Measurements from ENCODE around the gene PIEZO1. TPM values are rescaled to one million over a fixed set of nuclear protein-coding genes. Genes with fewer than 3 reads are reported as not detected.

The PIEZO1 gene
- total and polyA plus RNA-seq, 4 donors: 35.9 to 205 (median 111) TPM

DNA sequence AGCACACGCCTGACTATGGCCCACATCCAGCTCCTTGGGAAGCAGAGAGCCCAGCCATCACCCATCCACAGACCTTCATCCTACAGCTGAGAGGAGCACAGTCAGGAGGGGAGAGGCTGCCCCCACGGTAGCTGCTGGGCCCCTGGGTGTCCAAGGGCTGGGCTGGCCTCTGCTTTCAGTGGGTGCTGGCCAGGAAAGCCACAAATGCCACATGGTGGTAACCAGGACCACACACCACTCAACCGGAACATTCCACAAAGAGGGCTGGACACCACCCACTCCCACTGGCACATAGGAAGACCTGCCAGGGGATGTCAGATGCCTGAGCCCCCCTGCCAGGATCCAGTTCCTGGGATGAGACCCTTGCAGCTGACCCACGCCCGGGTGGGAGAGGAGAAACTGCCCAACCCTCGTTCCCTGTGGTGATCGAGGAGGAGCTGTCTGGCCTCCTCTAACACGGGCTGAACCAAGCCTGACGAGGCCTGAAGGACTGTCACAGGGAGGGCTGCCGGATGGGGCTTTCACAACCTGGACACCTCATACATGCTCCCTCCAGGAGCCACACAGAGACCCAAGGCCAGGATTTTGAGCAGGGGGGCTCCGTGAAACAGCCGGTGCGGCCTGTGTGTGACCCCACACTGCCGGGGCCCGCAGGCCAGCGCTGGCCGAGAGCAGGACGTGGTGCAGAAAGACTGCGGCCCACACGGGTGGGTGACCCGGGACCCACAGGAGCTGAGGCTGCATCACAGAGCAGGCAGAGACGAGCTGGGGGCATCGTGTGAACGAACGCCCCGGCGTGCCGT is 30.7 kb downstream of the PIEZO1 start:
- no peak overlapping the region for H3K4me3 ChIP-seq (ENCODE audit: low read length in 2 of 2)
- ATAC-seq (ENCODE audit: low FRiP score): no peak
- no peak overlapping the region for H3K27ac ChIP-seq (ENCODE audit: low read depth in 1 of 2, low read length in 2 of 2)
- DNase-seq: no peak
- H3K36me3 ChIP-seq (ENCODE audit: control insufficient read depth in 1 of 2, insufficient read depth in 2 of 2, low read length in 1 of 2): peaks cover 0 to 2% of the 10 kb centered on the region in 2 donors
- H3K27me3 ChIP-seq (ENCODE audit: control insufficient read depth in 1 of 2, insufficient read depth in 2 of 2, low read length in 1 of 2): no peaks in the 10 kb centered on the region
- H3K9me3 ChIP-seq (ENCODE audit: control insufficient read depth, low read length): no peaks in the 10 kb centered on the region
- H3K4me1 ChIP-seq (ENCODE audit: control insufficient read depth in 1 of 2, insufficient read depth in 2 of 2, low read length in 2 of 2): no peaks in the 10 kb centered on the region
- intact Hi-C loops (cut with DNase I): no loop called here
- WGBS, 2 donors: 87 to 93% methylated on average over 28 of the region's 28 CpGs

DNA sequence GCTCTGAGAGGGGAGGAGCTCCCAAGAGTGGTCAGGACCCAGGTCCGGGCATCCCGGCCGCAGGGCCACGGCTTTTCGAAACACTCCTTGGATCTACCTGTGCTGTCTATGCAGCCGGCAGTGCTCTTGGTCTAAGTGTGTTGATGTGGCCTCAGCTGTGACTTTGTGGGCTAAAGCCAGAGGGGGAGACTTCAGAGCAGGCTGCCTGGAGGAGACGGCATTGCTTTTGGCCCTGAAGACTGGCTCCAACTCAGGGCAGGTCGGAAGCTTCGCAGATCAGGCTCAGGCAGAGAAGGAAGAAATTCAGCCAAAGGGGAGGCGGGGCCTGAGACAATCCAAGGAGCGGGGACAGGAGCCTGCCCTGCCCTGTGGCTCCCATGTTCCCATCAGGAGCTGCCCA is 31.4 kb downstream of the PIEZO1 start:
- intact Hi-C loops (cut with DNase I): no loop called here
- DNase-seq (no peak), ATAC-seq (ENCODE audit: low FRiP score) (no peak)
- Histone ChIP-seq H3K27ac (ENCODE audit: low read depth in 1 of 2, low read length in 2 of 2) (no peak overlapping the region), H3K4me3 (ENCODE audit: low read length in 2 of 2) (no peak overlapping the region), H3K9me3 (ENCODE audit: control insufficient read depth, low read length) (no peaks in the 10 kb centered on the region), H3K4me1 (ENCODE audit: control insufficient read depth in 1 of 2, insufficient read depth in 2 of 2, low read length in 2 of 2) (no peaks in the 10 kb centered on the region), H3K27me3 (ENCODE audit: control insufficient read depth in 1 of 2, insufficient read depth in 2 of 2, low read length in 1 of 2) (no peaks in the 10 kb centered on the region), H3K36me3 (ENCODE audit: control insufficient read depth in 1 of 2, insufficient read depth in 2 of 2, low read length in 1 of 2) (peaks cover 0 to 2% of the 10 kb centered on the region in 2 donors)
- WGBS, 2 donors: 82 to 92% methylated on average over 10 to 11 of the region's 11 CpGs

DNA sequence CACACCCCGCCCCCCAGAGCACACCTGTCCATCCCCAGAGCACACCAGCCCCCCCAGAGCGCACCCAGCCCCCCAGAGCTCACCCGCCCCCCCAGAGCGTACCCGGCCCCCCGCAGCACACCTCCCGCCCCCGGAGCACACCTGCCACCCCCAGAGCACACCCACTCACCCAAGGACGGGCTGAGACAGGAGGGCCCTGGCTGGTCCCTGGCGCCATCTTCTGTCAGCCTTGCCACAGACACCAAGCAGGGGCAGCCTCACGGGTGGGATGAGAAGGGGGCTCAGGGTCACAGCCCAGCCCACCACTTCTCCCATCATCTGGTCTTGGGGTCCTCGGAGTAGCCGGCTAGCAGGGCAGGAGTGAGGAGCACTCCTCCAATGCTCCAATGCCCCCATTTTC is 31.8 kb downstream of the PIEZO1 start:
- no peak for ATAC-seq (ENCODE audit: low FRiP score)
- no peak for DNase-seq
- H3K4me3 ChIP-seq (ENCODE audit: low read length in 2 of 2): no peak overlapping the region
- no peaks in the 10 kb centered on the region for H3K9me3 ChIP-seq (ENCODE audit: control insufficient read depth, low read length)
- H3K27ac ChIP-seq (ENCODE audit: low read depth in 1 of 2, low read length in 2 of 2): no peak overlapping the region
- no peaks in the 10 kb centered on the region for H3K4me1 ChIP-seq (ENCODE audit: control insufficient read depth in 1 of 2, insufficient read depth in 2 of 2, low read length in 2 of 2)
- no peaks in the 10 kb centered on the region for H3K27me3 ChIP-seq (ENCODE audit: control insufficient read depth in 1 of 2, insufficient read depth in 2 of 2, low read length in 1 of 2)
- H3K36me3 ChIP-seq (ENCODE audit: control insufficient read depth in 1 of 2, insufficient read depth in 2 of 2, low read length in 1 of 2): peaks cover 0 to 2% of the 10 kb centered on the region in 2 donors
- intact Hi-C loops (cut with DNase I): no loop called here
- 84 to 88% methylated on average over 11 to 13 of the region's 13 CpGs for WGBS, 2 donors

DNA sequence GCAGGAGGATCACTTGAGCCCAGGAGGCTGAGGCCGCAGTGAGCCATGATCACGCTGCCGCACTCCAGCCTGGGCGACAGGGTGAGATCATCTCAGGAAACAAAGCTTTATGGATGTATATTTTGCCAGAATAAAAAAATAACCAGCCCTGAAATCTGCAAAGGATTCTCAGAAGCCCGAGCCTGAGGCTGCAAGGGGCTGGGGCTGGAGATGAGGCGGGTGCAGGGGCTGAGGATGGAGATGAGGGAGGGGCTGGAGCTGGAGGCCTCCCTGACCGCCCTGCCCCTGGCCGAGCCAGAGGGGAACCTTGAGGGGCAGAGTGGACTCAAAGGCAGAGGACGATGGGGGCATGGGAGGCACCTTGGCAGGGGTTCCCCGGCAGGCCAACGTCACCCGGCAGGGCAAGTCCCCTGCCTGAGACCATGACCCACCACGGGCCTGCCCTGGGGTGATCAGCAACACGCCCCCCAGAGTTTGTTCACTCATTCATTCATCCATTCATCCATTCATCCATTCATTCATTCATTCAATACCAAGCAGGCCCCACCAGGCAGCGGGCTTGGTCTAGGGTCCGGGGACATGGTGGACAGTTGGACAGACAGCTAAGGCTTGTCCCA is 32.5 kb downstream of the PIEZO1 start:
- Histone ChIP-seq H3K4me3 (ENCODE audit: low read length in 2 of 2) (no peak overlapping the region), H3K36me3 (ENCODE audit: control insufficient read depth in 1 of 2, insufficient read depth in 2 of 2, low read length in 1 of 2) (peaks cover 0 to 2% of the 10 kb centered on the region in 2 donors), H3K27ac (ENCODE audit: low read depth in 1 of 2, low read length in 2 of 2) (no peak overlapping the region), H3K9me3 (ENCODE audit: control insufficient read depth, low read length) (no peaks in the 10 kb centered on the region), H3K27me3 (ENCODE audit: control insufficient read depth in 1 of 2, insufficient read depth in 2 of 2, low read length in 1 of 2) (no peaks in the 10 kb centered on the region), H3K4me1 (ENCODE audit: control insufficient read depth in 1 of 2, insufficient read depth in 2 of 2, low read length in 2 of 2) (no peaks in the 10 kb centered on the region)
- 83 to 89% methylated on average over 16 of the region's 16 CpGs for WGBS, 2 donors
- intact Hi-C loops (cut with DNase I): no loop called here
- DNase-seq (no peak), ATAC-seq (ENCODE audit: low FRiP score) (no peak)

DNA sequence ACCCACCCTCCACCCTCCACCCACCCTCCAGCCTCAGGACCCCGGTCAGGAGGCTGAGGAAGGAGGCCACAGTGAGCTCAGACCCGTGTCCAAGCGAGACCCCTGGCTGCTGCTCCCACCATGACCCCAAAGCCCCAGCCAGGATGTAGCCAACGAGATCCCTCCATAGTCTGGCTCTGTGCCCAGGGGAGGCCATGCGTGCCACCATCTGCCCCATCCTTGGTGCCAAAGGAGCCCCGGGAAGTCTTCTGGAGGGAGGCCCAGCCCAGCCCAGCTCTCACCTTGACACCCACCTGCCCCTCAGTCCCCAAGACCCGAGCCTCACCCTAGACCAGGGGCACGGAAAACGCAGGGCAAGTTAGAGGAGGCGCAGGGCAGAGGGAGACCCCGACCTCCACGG is 34.2 kb downstream of the PIEZO1 start:
- no peak for DNase-seq
- Histone ChIP-seq H3K36me3 (ENCODE audit: control insufficient read depth in 1 of 2, insufficient read depth in 2 of 2, low read length in 1 of 2) (peaks cover 0 to 2% of the 10 kb centered on the region in 2 donors), H3K27ac (ENCODE audit: low read depth in 1 of 2, low read length in 2 of 2) (no peak overlapping the region), H3K4me1 (ENCODE audit: control insufficient read depth in 1 of 2, insufficient read depth in 2 of 2, low read length in 2 of 2) (no peaks in the 10 kb centered on the region), H3K4me3 (ENCODE audit: low read length in 2 of 2) (no peak overlapping the region), H3K27me3 (ENCODE audit: control insufficient read depth in 1 of 2, insufficient read depth in 2 of 2, low read length in 1 of 2) (no peaks in the 10 kb centered on the region), H3K9me3 (ENCODE audit: control insufficient read depth, low read length) (no peaks in the 10 kb centered on the region)
- intact Hi-C loops (cut with DNase I): no loop called here
- no peak for ATAC-seq (ENCODE audit: low FRiP score)
- WGBS, 2 donors: 82 to 85% methylated on average over 12 of the region's 12 CpGs

DNA sequence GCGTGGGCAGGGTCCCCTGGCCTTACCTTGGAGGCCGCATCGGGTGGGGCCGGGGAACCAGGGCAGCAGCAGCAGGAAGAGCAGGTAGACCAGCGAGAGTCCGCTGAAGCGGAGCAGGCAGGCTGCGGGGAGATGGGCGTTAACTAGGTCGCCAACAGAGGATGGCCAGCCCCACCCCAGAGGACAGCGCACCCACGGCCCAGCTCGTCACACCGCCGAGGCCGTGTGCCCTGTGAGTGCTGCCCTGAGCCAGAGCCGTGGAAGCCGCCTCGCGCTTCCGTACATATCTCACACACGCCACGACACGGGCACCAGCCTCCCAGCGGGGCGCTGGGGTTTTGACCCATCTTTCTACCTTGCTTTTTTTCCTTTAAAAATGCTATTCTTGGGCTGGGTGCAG is 35.7 kb downstream of the PIEZO1 start:
- H3K27ac ChIP-seq (ENCODE audit: low read depth in 1 of 2, low read length in 2 of 2): no peak overlapping the region
- ATAC-seq (ENCODE audit: low FRiP score): no peak
- intact Hi-C loops (cut with DNase I): no loop called here
- no peak for DNase-seq
- no peaks in the 10 kb centered on the region for H3K9me3 ChIP-seq (ENCODE audit: control insufficient read depth, low read length)
- 97 to 98% methylated on average over 26 of the region's 26 CpGs for WGBS, 2 donors
- no peak overlapping the region for H3K4me3 ChIP-seq (ENCODE audit: low read length in 2 of 2)
- no peaks in the 10 kb centered on the region for H3K27me3 ChIP-seq (ENCODE audit: control insufficient read depth in 1 of 2, insufficient read depth in 2 of 2, low read length in 1 of 2)
- peaks cover 0 to 2% of the 10 kb centered on the region in 2 donors for H3K36me3 ChIP-seq (ENCODE audit: control insufficient read depth in 1 of 2, insufficient read depth in 2 of 2, low read length in 1 of 2)
- no peaks in the 10 kb centered on the region for H3K4me1 ChIP-seq (ENCODE audit: control insufficient read depth in 1 of 2, insufficient read depth in 2 of 2, low read length in 2 of 2)

DNA sequence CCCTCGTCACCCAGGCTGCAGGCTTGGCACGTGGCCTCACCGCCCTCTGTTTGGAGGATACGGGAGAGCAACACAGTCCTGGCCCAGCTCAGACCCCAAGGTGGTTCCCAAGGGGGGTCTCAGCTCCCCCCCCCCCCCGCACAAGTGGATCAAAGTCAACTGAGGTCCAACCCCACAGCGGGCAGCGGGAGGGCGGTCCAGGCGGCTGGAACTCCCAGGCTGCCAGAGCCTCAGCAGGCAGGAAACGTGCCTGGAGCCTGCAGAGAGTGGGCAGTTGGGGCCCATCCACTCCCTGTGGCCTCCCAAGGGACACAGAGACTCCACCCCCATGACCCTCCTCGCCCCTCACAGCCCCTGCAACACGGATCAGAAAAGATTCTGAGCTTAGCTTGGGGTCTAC is 36.7 kb downstream of the PIEZO1 start:
- DNase-seq: no peak
- Histone ChIP-seq H3K27ac (ENCODE audit: low read depth in 1 of 2, low read length in 2 of 2) (no peak overlapping the region), H3K9me3 (ENCODE audit: control insufficient read depth, low read length) (no peaks in the 10 kb centered on the region), H3K4me1 (ENCODE audit: control insufficient read depth in 1 of 2, insufficient read depth in 2 of 2, low read length in 2 of 2) (no peaks in the 10 kb centered on the region), H3K27me3 (ENCODE audit: control insufficient read depth in 1 of 2, insufficient read depth in 2 of 2, low read length in 1 of 2) (no peaks in the 10 kb centered on the region), H3K4me3 (ENCODE audit: low read length in 2 of 2) (no peak overlapping the region), H3K36me3 (ENCODE audit: control insufficient read depth in 1 of 2, insufficient read depth in 2 of 2, low read length in 1 of 2) (peaks cover 0 to 2% of the 10 kb centered on the region in 2 donors)
- WGBS, 2 donors: 86 to 88% methylated on average over 12 of the region's 12 CpGs
- no peak for ATAC-seq (ENCODE audit: low FRiP score)
- intact Hi-C loops (cut with DNase I): no loop called here

DNA sequence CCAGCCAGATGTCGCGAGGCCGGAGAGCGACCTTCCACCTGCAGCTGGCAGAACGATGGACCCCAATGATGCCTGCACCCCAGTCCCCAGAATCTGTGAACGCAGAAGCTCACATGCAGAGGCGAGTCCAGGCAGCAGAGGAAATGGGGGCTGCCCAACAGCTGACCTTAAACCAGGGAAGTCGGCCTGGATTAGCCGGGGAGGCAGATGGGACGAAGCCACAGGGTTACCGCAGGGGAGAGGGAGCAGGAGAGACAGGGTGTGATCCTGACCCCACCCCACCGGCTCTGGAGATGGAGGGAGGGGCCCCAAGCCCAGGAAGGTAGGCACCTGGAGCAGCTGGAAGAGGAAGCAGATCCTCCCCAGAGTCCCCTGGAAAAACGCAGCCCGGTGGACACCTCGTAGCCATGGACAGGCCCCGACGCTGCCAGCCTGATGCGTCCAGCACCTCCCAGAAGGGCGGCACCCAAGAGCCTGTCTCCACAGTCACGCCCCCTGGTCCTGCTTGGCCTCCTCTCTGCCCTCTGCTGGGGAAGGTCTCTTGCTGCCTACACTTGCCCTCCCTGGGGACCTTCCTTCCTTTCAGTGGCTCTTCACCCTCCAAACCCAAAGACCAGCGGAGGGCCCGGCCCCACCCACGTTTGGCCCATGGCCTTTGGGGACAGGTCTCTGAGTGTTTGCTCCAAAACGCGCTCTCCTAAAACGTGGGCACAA is 37.3 kb downstream of the PIEZO1 start:
- Histone ChIP-seq H3K9me3 (ENCODE audit: control insufficient read depth, low read length) (no peaks in the 10 kb centered on the region), H3K4me1 (ENCODE audit: control insufficient read depth in 1 of 2, insufficient read depth in 2 of 2, low read length in 2 of 2) (no peaks in the 10 kb centered on the region), H3K4me3 (ENCODE audit: low read length in 2 of 2) (no peak overlapping the region), H3K27ac (ENCODE audit: low read depth in 1 of 2, low read length in 2 of 2) (no peak overlapping the region), H3K36me3 (ENCODE audit: control insufficient read depth in 1 of 2, insufficient read depth in 2 of 2, low read length in 1 of 2) (peaks cover 0 to 2% of the 10 kb centered on the region in 2 donors), H3K27me3 (ENCODE audit: control insufficient read depth in 1 of 2, insufficient read depth in 2 of 2, low read length in 1 of 2) (no peaks in the 10 kb centered on the region)
- DNase-seq (no peak), ATAC-seq (ENCODE audit: low FRiP score) (no peak)
- intact Hi-C loops (cut with DNase I): no loop called here
- 87 to 88% methylated on average over 26 of the region's 26 CpGs for WGBS, 2 donors

Data from aorta (tissue), 5 donors.